ACC112 (cell line): ENCODE measurements around the gene RAB26.
A peak's percentile ranks its signal among the peaks of the same experiment; 100 is the strongest.
"Not testable (repeated sequence)": the region's sequence is repeated elsewhere in the genome, so short reads cannot be mapped to it uniquely, and the experiment has no call there.

Experiments used
- H2AFZ ChIP-seq: fragments of 200-600 bp; sonication (generic); one replicate; pipeline ENCODE4 v1.6.0; 2017; ENCODE audit warnings: antibody characterized with exemption, low read length; ENCODE audit not compliant: unreplicated experiment
- H3K27ac ChIP-seq: fragments of 200-600 bp; sonication (generic); 2 replicates; pipeline ENCODE4 v1.5.1; 2014; ENCODE audit warnings: low read depth, mild to moderate bottlenecking, antibody characterized with exemption, low read length, moderate library complexity
- H3K27me3 ChIP-seq: fragments of 200-600 bp; sonication (generic); 2 replicates; pipeline ENCODE4 v1.6.1; 2014; ENCODE audit warnings: mild to moderate bottlenecking, antibody characterized with exemption, low read length, moderate library complexity, mixed read lengths; ENCODE audit not compliant: insufficient read depth
- H3K36me3 ChIP-seq: fragments of 200-600 bp; sonication (generic); 2 replicates; pipeline ENCODE4 v1.6.1; 2016; ENCODE audit warnings: mild to moderate bottlenecking, antibody characterized with exemption, low read length, moderate library complexity, mixed read lengths; ENCODE audit not compliant: insufficient read depth
- H3K4me1 ChIP-seq: fragments of 200-600 bp; sonication (generic); one replicate; pipeline ENCODE4 v1.6.1; 2016; ENCODE audit warnings: low read length, mixed read lengths; ENCODE audit not compliant: insufficient read depth, unreplicated experiment, control insufficient read depth
- H3K4me3 ChIP-seq: fragments of 200-600 bp; sonication (generic); 2 replicates; pipeline ENCODE4 v1.5.1; 2014; ENCODE audit warnings: mild to moderate bottlenecking, low read depth, low read length
- H3K79me2 ChIP-seq: fragments of 200-600 bp; sonication (generic); one replicate; pipeline ENCODE4 v1.6.0; 2016; ENCODE audit warnings: low read length; ENCODE audit not compliant: control insufficient read depth, unreplicated experiment, insufficient read depth

The RAB26 gene

GRCh38 chr16:2117960-2118722 is 30.3 kb upstream of the RAB26 start:
- not testable (repeated sequence) for H3K27ac ChIP-seq, H2AFZ ChIP-seq, H3K36me3 ChIP-seq, H3K4me1 ChIP-seq, H3K27me3 ChIP-seq, H3K4me3 ChIP-seq
- peaks cover 18% of the 10 kb centered on the region for H3K79me2 ChIP-seq

GRCh38 chr16:2121325-2121724 is 27.1 kb upstream of the RAB26 start:
- Histone ChIP-seq H3K4me1 (peaks cover 18% of the 10 kb centered on the region), H3K79me2 (peaks cover 29% of the 10 kb centered on the region)
- not testable (repeated sequence) for H2AFZ ChIP-seq, H3K4me3 ChIP-seq, H3K36me3 ChIP-seq, H3K27me3 ChIP-seq, H3K27ac ChIP-seq

- H3K27me3 ChIP-seq = no peaks in the 10 kb centered on the region
- H3K27ac ChIP-seq = no peak overlapping the region
- peaks cover 32% of the 10 kb centered on the region for H3K79me2 ChIP-seq
These were observed 26.6 kb upstream of the RAB26 start for GRCh38 chr16:2121853-2122252.

DNA sequence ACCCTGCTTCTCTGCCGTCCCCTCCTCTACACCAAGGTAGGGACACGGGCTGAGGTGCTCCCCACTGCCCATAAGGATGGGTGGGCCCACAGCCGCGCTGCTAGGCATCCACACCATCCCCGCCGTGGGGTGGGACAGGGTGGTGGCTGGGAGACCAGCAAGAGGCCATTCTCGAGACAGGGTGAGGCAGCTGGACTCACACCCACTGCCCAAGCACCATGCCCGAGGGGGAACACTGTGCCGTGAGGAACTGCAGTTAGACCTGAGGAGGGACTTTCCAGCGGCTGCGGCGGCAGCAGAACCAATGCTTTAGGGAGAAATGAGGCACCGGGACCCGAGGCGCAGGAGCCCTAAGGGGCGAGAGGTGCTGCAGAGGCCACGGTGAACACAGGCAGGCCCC is 26.0 kb upstream of the RAB26 start:
- Histone ChIP-seq H3K27ac (no peak overlapping the region), H3K4me3 (no peak overlapping the region), H3K79me2 (peaks cover 38% of the 10 kb centered on the region), H3K27me3 (no peaks in the 10 kb centered on the region), H2AFZ (no peak overlapping the region), H3K4me1 (peaks cover 29% of the 10 kb centered on the region), H3K36me3 (no peaks in the 10 kb centered on the region)

More at GRCh38 chr16:2121853-2122252, 26.6 kb upstream of the RAB26 start:
- no peak overlapping the region for H3K4me3 ChIP-seq
- H2AFZ ChIP-seq = no peak overlapping the region
- no peaks in the 10 kb centered on the region for H3K36me3 ChIP-seq
- H3K4me1 ChIP-seq = peaks cover 24% of the 10 kb centered on the region

GRCh38 chr16:2122934-2123683 is 25.3 kb upstream of the RAB26 start:
- not testable (repeated sequence) for H3K36me3 ChIP-seq, H2AFZ ChIP-seq, H3K27me3 ChIP-seq, H3K4me3 ChIP-seq, H3K27ac ChIP-seq
- Histone ChIP-seq H3K79me2 (peaks cover 38% of the 10 kb centered on the region), H3K4me1 (peaks cover 29% of the 10 kb centered on the region)

GRCh38 chr16:2123706-2124376 is 24.6 kb upstream of the RAB26 start:
- H3K79me2 ChIP-seq = peaks cover 38% of the 10 kb centered on the region
- H3K36me3 ChIP-seq, H3K4me3 ChIP-seq, H3K27me3 ChIP-seq, H3K27ac ChIP-seq, H2AFZ ChIP-seq: not testable (repeated sequence)
- peaks cover 29% of the 10 kb centered on the region for H3K4me1 ChIP-seq

GRCh38 chr16:2124377-2124693 is 24.1 kb upstream of the RAB26 start:
- H3K4me1 ChIP-seq = peaks cover 29% of the 10 kb centered on the region
- H3K27ac ChIP-seq = peak overlapping the region; percentile 78
- not testable (repeated sequence) for H2AFZ ChIP-seq, H3K27me3 ChIP-seq, H3K36me3 ChIP-seq
- H3K4me3 ChIP-seq = peak overlapping the region; percentile 61
- peaks cover 38% of the 10 kb centered on the region for H3K79me2 ChIP-seq

- H3K4me3 ChIP-seq = peak overlapping the region; percentile 61
- H3K36me3 ChIP-seq, H2AFZ ChIP-seq, H3K27me3 ChIP-seq: not testable (repeated sequence)
- H3K27ac ChIP-seq = peak overlapping the region; percentile 78
- H3K79me2 ChIP-seq = peaks cover 39% of the 10 kb centered on the region
- H3K4me1 ChIP-seq = peaks cover 29% of the 10 kb centered on the region
These were observed 23.6 kb upstream of the RAB26 start for GRCh38 chr16:2124694-2125444.

DNA sequence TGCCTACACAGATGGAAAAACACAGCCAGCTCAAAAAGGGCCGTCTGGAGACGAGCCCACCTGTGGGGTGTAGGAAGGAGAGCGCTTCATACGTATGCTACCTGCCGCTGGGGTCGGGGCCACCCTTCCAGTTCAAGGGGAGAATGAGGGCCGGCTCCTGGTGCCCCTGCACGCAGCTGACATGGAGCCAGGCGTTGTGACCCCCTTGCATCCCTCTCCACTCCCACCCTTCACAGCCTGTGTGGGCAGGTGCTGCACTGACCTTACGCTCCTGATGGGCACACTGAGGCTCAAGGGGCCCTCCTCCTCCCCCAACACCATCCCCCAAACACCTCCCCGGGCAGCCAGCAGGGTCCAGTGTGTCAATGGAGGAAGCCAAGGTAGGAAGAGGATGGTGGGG is 22.8 kb upstream of the RAB26 start:
- H3K27me3 ChIP-seq, H3K36me3 ChIP-seq, H2AFZ ChIP-seq: not testable (repeated sequence)
- Histone ChIP-seq H3K79me2 (peaks cover 41% of the 10 kb centered on the region), H3K27ac (peak overlapping the region; percentile 78), H3K4me1 (peaks cover 29% of the 10 kb centered on the region), H3K4me3 (peak overlapping the region; percentile 61)

DNA sequence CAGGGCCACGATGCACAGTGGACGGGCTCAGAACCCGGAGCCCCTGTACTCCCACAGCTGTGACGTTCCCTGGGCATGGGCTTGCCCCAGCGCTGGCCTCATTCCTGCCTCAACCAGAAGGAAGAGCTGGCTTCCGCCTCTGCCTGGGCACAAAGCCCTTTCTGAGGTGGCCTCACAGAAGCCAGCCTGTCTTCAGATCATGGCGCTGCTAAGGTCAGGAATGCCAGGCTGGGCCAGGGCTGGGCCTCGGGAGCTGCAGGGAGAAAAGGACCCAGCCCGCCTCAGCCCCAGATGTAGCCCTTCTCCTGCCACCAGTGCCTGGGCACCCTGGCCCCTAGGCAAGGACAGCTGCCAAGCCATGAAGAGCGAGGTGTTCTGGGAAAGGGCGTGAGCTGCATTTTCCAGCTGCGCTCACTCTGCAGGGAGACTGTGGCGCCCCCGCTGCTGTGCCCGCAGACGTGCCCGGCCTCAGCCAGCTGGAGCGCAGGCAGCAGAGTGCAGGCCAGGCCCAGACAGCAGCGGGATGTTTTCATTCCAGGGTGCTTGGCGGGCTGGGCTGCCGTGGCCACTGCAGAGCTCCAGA is 22.2 kb upstream of the RAB26 start:
- H3K79me2 ChIP-seq = peaks cover 44% of the 10 kb centered on the region
- not testable (repeated sequence) for H2AFZ ChIP-seq, H3K27me3 ChIP-seq, H3K27ac ChIP-seq, H3K4me3 ChIP-seq, H3K36me3 ChIP-seq
- H3K4me1 ChIP-seq = peaks cover 29% of the 10 kb centered on the region
